GM12864 (cell line): ENCODE measurements around the gene FSIP1.

Source experiments
- DNase-seq: peaks from one replicate; pipeline ENCODE4 v3.0.0-alpha.2; 2011; ENCODE audit warnings: low read depth
- H3K4me3 ChIP-seq: 2 replicates; pipeline ENCODE4 v1.5.1; 2011; ENCODE audit warnings: mild to moderate bottlenecking, low read depth, low read length, control low read depth
- TF ChIP-seq, protein P1 (sequence below): IDR thresholded peaks from 2 replicates; pipeline ENCODE4 v1.5.1; 2011; ENCODE audit warnings: low read depth, mild to moderate bottlenecking, moderate library complexity, low read length, control low read depth, inconsistent platforms; ENCODE audit errors: missing control alignments

The FSIP1 gene

DNA sequence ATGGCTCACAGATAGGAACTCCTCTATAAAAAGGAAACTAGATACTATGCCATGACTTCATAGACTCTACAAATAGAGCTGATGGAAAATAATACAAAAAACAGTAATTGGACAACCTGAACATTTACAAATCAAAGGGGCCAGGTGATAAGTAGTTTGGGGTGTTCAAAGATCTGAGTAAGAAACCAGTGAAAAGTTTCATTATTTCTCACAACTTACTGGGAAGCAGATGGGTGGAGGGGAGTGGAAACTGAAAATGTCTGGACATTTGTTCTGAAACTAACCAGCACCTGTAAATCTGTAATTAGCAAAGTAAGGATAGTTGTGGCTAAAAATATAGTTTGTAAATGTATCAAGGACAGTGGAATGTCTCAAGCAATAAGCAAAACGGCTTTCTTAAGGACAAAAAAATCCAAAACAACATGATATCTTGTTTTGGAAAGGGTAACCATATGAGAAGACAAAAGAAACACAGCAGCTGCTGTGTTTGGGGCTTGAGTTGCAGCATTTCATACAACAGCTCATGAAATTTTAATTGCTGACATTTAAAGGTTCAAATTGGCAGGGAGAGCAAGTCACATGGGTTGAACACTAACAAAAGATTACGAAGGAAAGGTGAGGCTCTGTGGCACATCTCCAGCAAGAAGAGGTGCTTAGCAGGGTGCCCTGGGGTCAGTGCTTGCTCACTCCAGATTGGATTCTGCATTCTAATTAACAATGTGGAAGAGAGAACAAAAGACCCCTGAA lies 228.5 kb downstream of the FSIP1 start:
- TF ChIP-seq, protein P1, sequence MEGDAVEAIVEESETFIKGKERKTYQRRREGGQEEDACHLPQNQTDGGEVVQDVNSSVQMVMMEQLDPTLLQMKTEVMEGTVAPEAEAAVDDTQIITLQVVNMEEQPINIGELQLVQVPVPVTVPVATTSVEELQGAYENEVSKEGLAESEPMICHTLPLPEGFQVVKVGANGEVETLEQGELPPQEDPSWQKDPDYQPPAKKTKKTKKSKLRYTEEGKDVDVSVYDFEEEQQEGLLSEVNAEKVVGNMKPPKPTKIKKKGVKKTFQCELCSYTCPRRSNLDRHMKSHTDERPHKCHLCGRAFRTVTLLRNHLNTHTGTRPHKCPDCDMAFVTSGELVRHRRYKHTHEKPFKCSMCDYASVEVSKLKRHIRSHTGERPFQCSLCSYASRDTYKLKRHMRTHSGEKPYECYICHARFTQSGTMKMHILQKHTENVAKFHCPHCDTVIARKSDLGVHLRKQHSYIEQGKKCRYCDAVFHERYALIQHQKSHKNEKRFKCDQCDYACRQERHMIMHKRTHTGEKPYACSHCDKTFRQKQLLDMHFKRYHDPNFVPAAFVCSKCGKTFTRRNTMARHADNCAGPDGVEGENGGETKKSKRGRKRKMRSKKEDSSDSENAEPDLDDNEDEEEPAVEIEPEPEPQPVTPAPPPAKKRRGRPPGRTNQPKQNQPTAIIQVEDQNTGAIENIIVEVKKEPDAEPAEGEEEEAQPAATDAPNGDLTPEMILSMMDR = no peak
- peak; percentile 8 for DNase-seq
- H3K4me3 ChIP-seq = no peak overlapping the region

DNA sequence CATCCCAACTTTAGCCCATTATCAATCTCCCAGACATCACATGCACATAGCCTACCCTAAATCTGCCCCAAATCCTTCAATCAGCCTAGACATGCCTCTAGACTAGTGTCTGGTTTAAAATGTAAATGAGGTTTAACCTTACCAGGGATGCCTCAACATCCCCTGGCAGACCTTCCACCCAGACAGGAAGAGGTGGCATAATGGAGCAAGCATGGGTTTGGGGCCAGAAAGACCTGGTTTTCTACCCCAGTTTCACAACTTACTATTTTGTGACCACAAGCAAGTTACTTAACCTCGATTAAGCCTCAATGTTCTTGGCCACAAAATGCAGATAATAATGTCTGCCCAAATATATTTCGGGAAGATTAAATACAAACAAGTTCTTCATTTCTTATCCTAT lies 230.1 kb downstream of the FSIP1 start:
- TF ChIP-seq, protein P1 = no peak
- H3K4me3 ChIP-seq = no peak overlapping the region
- DNase-seq = no peak

DNA sequence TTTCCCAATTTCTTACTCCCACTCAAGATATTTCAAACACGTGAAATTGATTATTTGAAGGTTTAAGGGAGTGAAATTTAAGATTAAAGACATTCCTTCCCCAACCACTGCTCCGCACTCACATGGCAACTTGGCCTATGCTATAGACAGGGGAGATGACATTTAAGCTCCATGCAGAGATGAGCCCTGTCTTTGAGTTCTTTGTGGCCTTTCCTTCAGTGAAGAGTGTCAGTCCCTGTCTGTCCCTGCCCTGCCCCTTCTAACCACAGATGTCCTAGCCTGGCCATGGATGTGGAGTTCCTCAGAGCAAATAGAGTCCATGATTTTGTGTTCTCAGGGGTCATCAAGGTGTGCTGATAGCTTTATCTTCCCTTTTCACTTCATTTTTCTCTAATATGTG lies 231.2 kb downstream of the FSIP1 start:
- TF ChIP-seq, protein P1 = no peak
- no peak overlapping the region for H3K4me3 ChIP-seq
- DNase-seq = no peak
